ENCODE data around the gene EAF1.
"Not testable (repeated sequence)": the region's sequence is repeated elsewhere in the genome, so short reads cannot be mapped to it uniquely, and the experiment has no call there.

EAF1 gene

GRCh38 chr3:15382405-15382923 is 44.9 kb upstream of the EAF1 start:
- Histone ChIP-seq H3K9me2 (replicated peaks; ENCODE audit: low read depth, low read length) (no peaks in the 10 kb centered on the region), H2AFZ (ENCODE audit: low read length) (no peak overlapping the region), H3K9ac (ENCODE audit: low read depth, low read length, poor library complexity, severe bottlenecking) (no peak overlapping the region), H3K4me1 (ENCODE audit: insufficient read depth, low read length, poor library complexity, severe bottlenecking) (no peaks in the 10 kb centered on the region), H3K4me2 (ENCODE audit: low read depth, low read length, poor library complexity, severe bottlenecking) (no peak overlapping the region), H3K79me2 (ENCODE audit: insufficient read depth, low read length) (no peaks in the 10 kb centered on the region), H3K4me3 (ENCODE audit: low read length, poor library complexity, severe bottlenecking) (no peak overlapping the region), H3K36me3 (ENCODE audit: insufficient read depth, low read length) (no peaks in the 10 kb centered on the region), H4K20me1 (ENCODE audit: insufficient read depth, low read length, poor library complexity, severe bottlenecking) (no peaks in the 10 kb centered on the region), H3F3A (ENCODE audit: low read depth) (no peaks in the 10 kb centered on the region), H3K27me3 (ENCODE audit: insufficient read depth, low read length, poor library complexity, severe bottlenecking) (no peaks in the 10 kb centered on the region), H3K9me3 (ENCODE audit: insufficient read depth, low read depth, low read length) (no peaks in the 10 kb centered on the region)
- TF ChIP-seq, protein P1, sequence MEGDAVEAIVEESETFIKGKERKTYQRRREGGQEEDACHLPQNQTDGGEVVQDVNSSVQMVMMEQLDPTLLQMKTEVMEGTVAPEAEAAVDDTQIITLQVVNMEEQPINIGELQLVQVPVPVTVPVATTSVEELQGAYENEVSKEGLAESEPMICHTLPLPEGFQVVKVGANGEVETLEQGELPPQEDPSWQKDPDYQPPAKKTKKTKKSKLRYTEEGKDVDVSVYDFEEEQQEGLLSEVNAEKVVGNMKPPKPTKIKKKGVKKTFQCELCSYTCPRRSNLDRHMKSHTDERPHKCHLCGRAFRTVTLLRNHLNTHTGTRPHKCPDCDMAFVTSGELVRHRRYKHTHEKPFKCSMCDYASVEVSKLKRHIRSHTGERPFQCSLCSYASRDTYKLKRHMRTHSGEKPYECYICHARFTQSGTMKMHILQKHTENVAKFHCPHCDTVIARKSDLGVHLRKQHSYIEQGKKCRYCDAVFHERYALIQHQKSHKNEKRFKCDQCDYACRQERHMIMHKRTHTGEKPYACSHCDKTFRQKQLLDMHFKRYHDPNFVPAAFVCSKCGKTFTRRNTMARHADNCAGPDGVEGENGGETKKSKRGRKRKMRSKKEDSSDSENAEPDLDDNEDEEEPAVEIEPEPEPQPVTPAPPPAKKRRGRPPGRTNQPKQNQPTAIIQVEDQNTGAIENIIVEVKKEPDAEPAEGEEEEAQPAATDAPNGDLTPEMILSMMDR (conservative IDR thresholded peaks at IDR 0.05; ENCODE audit: low read length) = no peak
- TF ChIP-seq EZH2phosphoT487 (IDR thresholded peaks at IDR 0.05; ENCODE audit: borderline replicate concordance) = no peak

DNA sequence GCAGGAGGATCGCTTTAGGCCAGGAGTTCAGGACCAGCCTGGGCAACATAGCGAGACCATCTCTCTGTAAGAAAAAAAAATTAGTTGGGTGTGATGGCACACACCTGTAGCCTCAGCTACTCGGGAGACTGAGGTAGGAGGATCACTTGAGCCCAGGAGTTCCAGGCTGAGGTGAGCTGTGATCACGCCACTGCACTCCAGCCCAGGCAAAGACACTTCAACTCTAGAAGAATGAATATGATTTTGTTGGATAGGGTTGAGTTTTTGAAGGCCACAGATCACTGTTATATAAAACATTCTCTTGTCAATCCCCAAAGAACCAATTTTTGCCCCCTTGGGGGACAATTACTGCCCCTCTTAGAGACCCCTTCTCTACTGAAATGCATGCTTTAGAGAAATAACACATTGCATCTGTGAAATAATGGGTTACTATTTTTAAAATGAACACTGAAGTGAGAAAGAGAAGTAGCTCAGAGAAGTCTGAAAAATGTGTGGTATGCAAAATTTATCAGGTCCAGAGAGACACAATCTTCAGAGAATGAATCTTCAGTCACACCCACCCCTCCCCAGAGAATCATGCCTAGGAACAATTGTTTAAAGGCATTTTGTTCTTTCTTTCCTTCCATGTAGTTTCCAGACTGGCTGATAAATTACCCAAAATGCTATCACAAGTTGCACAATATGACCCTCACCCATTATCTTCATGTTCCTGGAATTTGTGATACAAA is 42.7 kb upstream of the EAF1 start:
- Histone ChIP-seq H4K20me1 (ENCODE audit: insufficient read depth, low read length, poor library complexity, severe bottlenecking) (no peaks in the 10 kb centered on the region), H3K36me3 (ENCODE audit: insufficient read depth, low read length) (no peaks in the 10 kb centered on the region), H3K4me3 (ENCODE audit: low read length, poor library complexity, severe bottlenecking) (no peak overlapping the region), H2AFZ (ENCODE audit: low read length) (no peak overlapping the region), H3F3A (ENCODE audit: low read depth) (no peaks in the 10 kb centered on the region), H3K9me2 (replicated peaks; ENCODE audit: low read depth, low read length) (no peaks in the 10 kb centered on the region), H3K27me3 (ENCODE audit: insufficient read depth, low read length, poor library complexity, severe bottlenecking) (no peaks in the 10 kb centered on the region), H3K4me1 (ENCODE audit: insufficient read depth, low read length, poor library complexity, severe bottlenecking) (no peaks in the 10 kb centered on the region), H3K4me2 (ENCODE audit: low read depth, low read length, poor library complexity, severe bottlenecking) (no peak overlapping the region), H3K9ac (ENCODE audit: low read depth, low read length, poor library complexity, severe bottlenecking) (no peak overlapping the region), H3K79me2 (ENCODE audit: insufficient read depth, low read length) (no peaks in the 10 kb centered on the region), H3K9me3 (ENCODE audit: insufficient read depth, low read depth, low read length) (no peaks in the 10 kb centered on the region)
- no peak for TF ChIP-seq EZH2phosphoT487 (IDR thresholded peaks at IDR 0.05; ENCODE audit: borderline replicate concordance)
- TF ChIP-seq, protein P1 (conservative IDR thresholded peaks at IDR 0.05; ENCODE audit: low read length) = no peak

- H4K20me1 ChIP-seq (ENCODE audit: insufficient read depth, low read length, poor library complexity, severe bottlenecking); H3K4me3 ChIP-seq (ENCODE audit: low read length, poor library complexity, severe bottlenecking); H3K36me3 ChIP-seq (ENCODE audit: insufficient read depth, low read length); H3K79me2 ChIP-seq (ENCODE audit: insufficient read depth, low read length); H3K4me2 ChIP-seq (ENCODE audit: low read depth, low read length, poor library complexity, severe bottlenecking); H3K4me1 ChIP-seq (ENCODE audit: insufficient read depth, low read length, poor library complexity, severe bottlenecking); H3K9ac ChIP-seq (ENCODE audit: low read depth, low read length, poor library complexity, severe bottlenecking); H3K9me3 ChIP-seq (ENCODE audit: insufficient read depth, low read depth, low read length); H3F3A ChIP-seq (ENCODE audit: low read depth); H3K9me2 ChIP-seq (replicated peaks; ENCODE audit: low read depth, low read length); H2AFZ ChIP-seq (ENCODE audit: low read length); H3K27me3 ChIP-seq (ENCODE audit: insufficient read depth, low read length, poor library complexity, severe bottlenecking): not testable (repeated sequence)
Observed at GRCh38 chr3:15385238-15385695, 42.1 kb upstream of the EAF1 start.
